H9 (cell line): ENCODE data around the gene KISS1R. TPM values are rescaled to one million over a fixed set of nuclear protein-coding genes. Genes with fewer than 3 reads are reported as not detected.

ENCODE experiments used
- DNase-seq: peaks from one replicate; pipeline ENCODE4 v3.0.0-alpha.2; 2017
- H2AFZ ChIP-seq: one replicate; pipeline ENCODE4 v1.6.1; 2013; ENCODE audit warnings: mild to moderate bottlenecking, low read length, control low read depth, moderate library complexity
- H2AK5ac ChIP-seq: 2 replicates; pipeline ENCODE4 v1.6.1; 2013; ENCODE audit warnings: low read length, control low read depth, mixed read lengths; ENCODE audit not compliant: insufficient read length
- H2BK120ac ChIP-seq: one replicate; pipeline ENCODE4 v1.6.1; 2013; ENCODE audit warnings: low read depth, mild to moderate bottlenecking, low read length, control low read depth, inconsistent platforms; ENCODE audit not compliant: poor library complexity, severe bottlenecking
- H2BK12ac ChIP-seq: 2 replicates; pipeline ENCODE4 v1.6.1; 2013; ENCODE audit warnings: low read length, control low read depth, mixed read lengths, low read depth; ENCODE audit not compliant: insufficient read length
- H2BK15ac ChIP-seq: 2 replicates; pipeline ENCODE4 v1.6.1; 2013; ENCODE audit warnings: low read depth, low read length, control low read depth
- H2BK20ac ChIP-seq: one replicate; pipeline ENCODE4 v1.6.1; 2013; ENCODE audit warnings: low read depth, mild to moderate bottlenecking, low read length, control low read depth, inconsistent platforms; ENCODE audit not compliant: poor library complexity, severe bottlenecking
- H2BK5ac ChIP-seq: 2 replicates; pipeline ENCODE4 v1.6.1; 2013; ENCODE audit warnings: low read length, control low read depth, mixed read lengths; ENCODE audit not compliant: insufficient read length
- H3K14ac ChIP-seq: 2 replicates; pipeline ENCODE4 v1.6.1; 2013; ENCODE audit warnings: low read length, control low read depth; ENCODE audit not compliant: insufficient read depth
- H3K18ac ChIP-seq: 2 replicates; pipeline ENCODE4 v1.6.1; 2013; ENCODE audit warnings: low read depth, mild to moderate bottlenecking, mixed read lengths, low read length, control low read depth; ENCODE audit not compliant: insufficient read length
- H3K23ac ChIP-seq: 2 replicates; pipeline ENCODE4 v1.6.1; 2013; ENCODE audit warnings: low read length, control low read depth, mixed read lengths, low read depth; ENCODE audit not compliant: insufficient read length
- H3K23me2 ChIP-seq: 2 replicates; pipeline ENCODE4 v1.6.1; 2013; ENCODE audit warnings: low read depth, mild to moderate bottlenecking, mixed read lengths, low read length, control low read depth; ENCODE audit not compliant: insufficient read length, poor library complexity, severe bottlenecking
- H3K27ac ChIP-seq: 2 replicates; pipeline ENCODE4 v1.5.1; 2013; ENCODE audit warnings: low read length, control low read depth, mixed read lengths, low read depth; ENCODE audit not compliant: insufficient read length
- H3K27me3 ChIP-seq: 2 replicates; pipeline ENCODE4 v1.6.1; 2013; ENCODE audit warnings: low read length, control low read depth, inconsistent platforms; ENCODE audit not compliant: insufficient read depth
- H3K4ac ChIP-seq: 2 replicates; pipeline ENCODE4 v1.6.1; 2013; ENCODE audit warnings: low read depth, mild to moderate bottlenecking, control low read depth, inconsistent platforms, low read length, moderate library complexity
- H3K4me1 ChIP-seq: 2 replicates; pipeline ENCODE4 v1.6.1; 2013; ENCODE audit warnings: low read length, control low read depth, inconsistent platforms; ENCODE audit not compliant: insufficient read depth
- H3K4me2 ChIP-seq: 2 replicates; pipeline ENCODE4 v1.6.1; 2013; ENCODE audit warnings: low read length, control low read depth, mixed read lengths; ENCODE audit not compliant: insufficient read length, insufficient read depth
- H3K56ac ChIP-seq: 2 replicates; pipeline ENCODE4 v1.6.1; 2013; ENCODE audit warnings: low read depth, mild to moderate bottlenecking, mixed read lengths, low read length, control low read depth; ENCODE audit not compliant: insufficient read length
- H3K79me1 ChIP-seq: 2 replicates; pipeline ENCODE4 v1.6.1; 2013; ENCODE audit warnings: low read depth, mild to moderate bottlenecking, moderate library complexity, low read length, control low read depth, inconsistent platforms; ENCODE audit not compliant: insufficient read depth, poor library complexity, severe bottlenecking
- H3K79me2 ChIP-seq: 2 replicates; pipeline ENCODE4 v1.6.1; 2013; ENCODE audit warnings: low read length, control low read depth, inconsistent platforms; ENCODE audit not compliant: insufficient read depth
- H3K9ac ChIP-seq: 2 replicates; pipeline ENCODE4 v1.6.1; 2013; ENCODE audit warnings: low read length, control low read depth, mixed read lengths; ENCODE audit not compliant: insufficient read length; ENCODE audit errors: extremely low read depth
- H3K9me3 ChIP-seq: one replicate; pipeline ENCODE4 v1.6.1; 2013; ENCODE audit warnings: low read depth, low read length, inconsistent platforms; ENCODE audit not compliant: control insufficient read depth
- H3T11ph ChIP-seq: one replicate; pipeline ENCODE4 v1.6.1; 2013; ENCODE audit warnings: mild to moderate bottlenecking, low read length, control low read depth, inconsistent platforms
- H4K20me1 ChIP-seq: one replicate; pipeline ENCODE4 v1.6.1; 2013; ENCODE audit not compliant: control insufficient read depth, insufficient read length, insufficient read depth
- H4K5ac ChIP-seq: 2 replicates; pipeline ENCODE4 v1.6.1; 2013; ENCODE audit warnings: low read depth, mild to moderate bottlenecking, mixed read lengths, low read length, control low read depth; ENCODE audit not compliant: insufficient read length
- H4K8ac ChIP-seq: replicated peaks from 2 replicates; pipeline ENCODE4 v1.6.1; 2013; ENCODE audit warnings: low read length, control low read depth, mixed read lengths, low read depth; ENCODE audit not compliant: insufficient read length
- H4K91ac ChIP-seq: 2 replicates; pipeline ENCODE4 v1.6.1; 2013; ENCODE audit warnings: low read depth, mild to moderate bottlenecking, moderate library complexity, mixed read lengths, low read length, control low read depth; ENCODE audit not compliant: insufficient read length
- H3K27ac Mint-ChIP-seq, 3 experiments: 2 replicates in 2 of 3; 3 replicates in 1 of 3; pipeline ENCODE4 v1.8.0; 2020 to 2021; ENCODE audit warnings: mixed read lengths in 3 of 3, mild to moderate bottlenecking in 1 of 3, moderate library complexity in 1 of 3
- H3K27me3 Mint-ChIP-seq: 2 replicates; pipeline ENCODE4 v1.8.0; 2021; ENCODE audit warnings: low read depth, mild to moderate bottlenecking, moderate library complexity, mixed read lengths
- H3K36me3 Mint-ChIP-seq, 3 experiments: 2 replicates in 2 of 3; 3 replicates in 1 of 3; pipeline ENCODE4 v1.8.0; 2020 to 2021; ENCODE audit warnings: low read depth in 3 of 3, mixed read lengths in 3 of 3; ENCODE audit not compliant: insufficient read depth in 1 of 3
- H3K4me1 Mint-ChIP-seq, 2 experiments: 2 replicates each; pipeline ENCODE4 v1.8.0; 2020; ENCODE audit warnings: mixed read lengths in 2 of 2
- H3K4me3 Mint-ChIP-seq, 2 experiments: 2 replicates in 1 of 2; 3 replicates in 1 of 2; pipeline ENCODE4 v1.8.0; 2020 to 2021; ENCODE audit warnings: mild to moderate bottlenecking in 2 of 2, mixed read lengths in 2 of 2, moderate library complexity in 1 of 2
- H3K9me3 Mint-ChIP-seq, 2 experiments: 2 replicates in 1 of 2; 3 replicates in 1 of 2; pipeline ENCODE4 v1.8.0; 2020; ENCODE audit warnings: mild to moderate bottlenecking in 2 of 2, mixed read lengths in 2 of 2, moderate library complexity in 1 of 2
- CTCF ChIP-seq: fragments of 200-600 bp; sonication (generic); conservative IDR thresholded peaks from 3 replicates; pipeline ENCODE4 v1.8.0; 2021; ENCODE audit warnings: antibody characterized with exemption, mild to moderate bottlenecking
- WGBS: extraction: QIAGEN DNeasy Blood & Tissue Kit; methylation state at CpG from one replicate; pipeline ENCODE4 v1.1.7; 2013; ENCODE audit warnings: missing lambda C conversion rate, low lambda C conversion rate, mixed read lengths; ENCODE audit not compliant: insufficient read length; ENCODE audit errors: extremely low coverage; 5-methylcytosine and 5-hydroxymethylcytosine counted together
- total RNA-seq: library from RNA; stranded (reverse); gene quantifications from 2 replicates; pipeline ENCODE4 v1.2.1, GENCODE V29; 2021

KISS1R gene
- total RNA-seq, 1 experiment from 2014 or later, result 3.3 TPM

- no peak overlapping the region for H4K5ac ChIP-seq
- Mint-ChIP-seq H3K27ac (peak overlapping the region in 1 of 3 experiments; percentile 72; a peak in 1 of 7 replicates), H3K36me3 (peaks cover 7 to 25% (median 19%) of the 10 kb centered on the region in 3 experiments), H3K4me1 (peaks cover 4 to 15% of the 10 kb centered on the region in 2 experiments), H3K27me3 (peaks cover 10% of the 10 kb centered on the region), H3K9me3 (no peaks in the 10 kb centered on the region), H3K4me3 (peak overlapping the region; percentile 78 to 91)
- H3T11ph ChIP-seq, result no peak overlapping the region
- H4K20me1 ChIP-seq, result no peaks in the 10 kb centered on the region
- no peak overlapping the region for H2AK5ac ChIP-seq
- H2BK20ac ChIP-seq, result no peak overlapping the region
- no peaks in the 10 kb centered on the region for H3K9me3 ChIP-seq
- no peak overlapping the region for H3K56ac ChIP-seq
- H4K8ac ChIP-seq, result no peak overlapping the region
- H2BK12ac ChIP-seq, result no peak overlapping the region
- no peaks in the 10 kb centered on the region for H3K79me1 ChIP-seq
- H3K4me2 ChIP-seq, result peak overlapping the region; percentile 35
- H3K23ac ChIP-seq, result no peak overlapping the region
- H4K91ac ChIP-seq, result no peak overlapping the region
- H3K79me2 ChIP-seq, result no peaks in the 10 kb centered on the region; the same call in 1 of the 2 replicates
- H2BK15ac ChIP-seq, result no peak overlapping the region
- no peaks in the 10 kb centered on the region for H3K27me3 ChIP-seq
- no peak overlapping the region for H2BK120ac ChIP-seq
- WGBS, result no CpG with 5 or more reads among the region's 52 CpGs
- peaks cover 3% of the 10 kb centered on the region for H3K23me2 ChIP-seq
- H2BK5ac ChIP-seq, result no peak overlapping the region
- peak; percentile 55 for DNase-seq
- H3K4ac ChIP-seq, result no peak overlapping the region
- H3K9ac ChIP-seq, result no peak overlapping the region
- no peak overlapping the region for H3K18ac ChIP-seq
- no peak overlapping the region for H3K14ac ChIP-seq
- H3K27ac ChIP-seq, result no peak overlapping the region
- TF ChIP-seq CTCF, result no peak
- no peaks in the 10 kb centered on the region for H3K4me1 ChIP-seq
- H2AFZ ChIP-seq, result no peak overlapping the region
Measured at GRCh38 chr19:926589-927350, 9.6 kb downstream of the KISS1R start.
